Peyer's patch (tissue), 4 donors: ENCODE data around the gene SIAE.

ENCODE experiments used
- POLR2A ChIP-seq, 2 donors: fragments of 450-650 bp; IDR thresholded peaks; one replicate each; pipeline ENCODE4 v1.5.1; 2017; ENCODE audit warnings: antibody characterized with exemption in 2 of 2, mild to moderate bottlenecking in 2 of 2, moderate library complexity in 2 of 2
- TF ChIP-seq, protein P1 (sequence below), 6 experiments: fragments of 450-650 bp in 4 of 6; fragments of 200-600 bp in 2 of 6; sonication (generic) in 1 of 6; IDR thresholded peaks; one replicate each; pipeline ENCODE4 v1.5.1; 2017 to 2019; ENCODE audit warnings: antibody characterized with exemption in 6 of 6, mild to moderate bottlenecking in 3 of 6, moderate library complexity in 1 of 6

- TF ChIP-seq, protein P1, sequence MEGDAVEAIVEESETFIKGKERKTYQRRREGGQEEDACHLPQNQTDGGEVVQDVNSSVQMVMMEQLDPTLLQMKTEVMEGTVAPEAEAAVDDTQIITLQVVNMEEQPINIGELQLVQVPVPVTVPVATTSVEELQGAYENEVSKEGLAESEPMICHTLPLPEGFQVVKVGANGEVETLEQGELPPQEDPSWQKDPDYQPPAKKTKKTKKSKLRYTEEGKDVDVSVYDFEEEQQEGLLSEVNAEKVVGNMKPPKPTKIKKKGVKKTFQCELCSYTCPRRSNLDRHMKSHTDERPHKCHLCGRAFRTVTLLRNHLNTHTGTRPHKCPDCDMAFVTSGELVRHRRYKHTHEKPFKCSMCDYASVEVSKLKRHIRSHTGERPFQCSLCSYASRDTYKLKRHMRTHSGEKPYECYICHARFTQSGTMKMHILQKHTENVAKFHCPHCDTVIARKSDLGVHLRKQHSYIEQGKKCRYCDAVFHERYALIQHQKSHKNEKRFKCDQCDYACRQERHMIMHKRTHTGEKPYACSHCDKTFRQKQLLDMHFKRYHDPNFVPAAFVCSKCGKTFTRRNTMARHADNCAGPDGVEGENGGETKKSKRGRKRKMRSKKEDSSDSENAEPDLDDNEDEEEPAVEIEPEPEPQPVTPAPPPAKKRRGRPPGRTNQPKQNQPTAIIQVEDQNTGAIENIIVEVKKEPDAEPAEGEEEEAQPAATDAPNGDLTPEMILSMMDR (IDR thresholded peaks at IDR 0.05), result no peak
- TF ChIP-seq POLR2A (IDR thresholded peaks at IDR 0.05), result no peak
Measured at GRCh38 chr11:124612045-124612444, 61.5 kb downstream of the SIAE start.
